ENCODE measurements around the gene ADD1.

ADD1 gene

DNA sequence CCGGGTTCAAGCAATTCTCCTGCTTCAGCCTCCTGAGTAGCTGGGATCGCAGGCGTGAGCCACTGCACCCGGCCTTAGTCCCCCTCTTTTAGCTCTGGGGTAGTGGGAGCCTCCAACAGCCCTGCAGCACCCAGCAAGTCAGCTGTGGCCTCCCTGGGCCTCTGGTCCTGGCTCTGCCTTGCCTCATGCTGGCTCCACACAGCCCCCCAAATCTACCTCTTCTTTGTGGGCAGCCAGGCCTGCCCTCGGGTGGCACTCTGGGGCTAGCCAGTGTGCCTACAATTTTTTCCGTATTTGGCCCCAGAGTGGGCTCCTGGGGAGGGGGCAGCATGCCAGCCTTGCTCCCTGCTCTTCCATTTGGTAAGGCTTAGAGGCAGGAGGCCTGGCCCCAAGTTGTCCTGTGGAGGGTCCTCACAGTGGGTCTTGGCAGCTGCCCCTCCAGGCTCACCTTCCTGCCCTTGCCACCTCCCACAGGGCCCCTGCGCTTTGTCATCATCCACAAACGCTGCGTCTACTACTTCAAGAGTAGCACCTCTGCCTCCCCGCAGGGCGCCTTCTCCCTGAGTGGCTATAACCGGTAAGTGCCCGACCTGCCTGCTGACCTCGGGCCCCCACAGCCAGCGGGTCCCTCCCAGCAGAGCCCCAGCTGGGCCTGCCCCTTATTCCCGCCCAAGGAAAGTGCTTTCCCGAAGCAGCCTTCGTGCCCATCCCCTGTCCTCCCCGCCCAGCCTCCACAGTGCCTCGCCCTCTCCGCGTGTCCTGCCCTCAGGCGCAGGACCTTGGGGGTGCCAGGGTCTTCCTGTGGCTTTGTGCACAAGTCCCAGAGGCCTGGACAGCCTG, 21.0 kb upstream of the ADD1 start:
- DNase-seq (ENCODE audit: low read depth): no peak

DNA sequence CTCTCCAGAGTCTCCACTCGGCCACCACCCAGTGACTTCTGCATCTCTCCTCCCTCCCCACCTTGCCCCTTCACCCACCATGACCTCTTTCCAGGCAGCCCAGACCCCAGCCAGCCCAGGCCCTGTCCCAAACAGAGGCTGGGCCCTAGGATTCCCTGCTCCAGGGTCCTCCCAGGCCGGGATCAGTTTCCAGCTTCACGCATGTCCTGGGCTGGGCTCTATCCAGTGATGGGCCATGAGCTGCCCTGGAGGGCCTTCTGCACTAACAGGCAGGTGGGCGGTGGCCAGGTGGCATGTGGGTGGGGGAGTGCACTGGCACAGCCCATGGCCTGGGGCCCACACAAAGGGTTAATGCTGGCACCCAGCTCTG, 20.4 kb upstream of the ADD1 start:
- DNase-seq (ENCODE audit: low read depth): no peak

DNA sequence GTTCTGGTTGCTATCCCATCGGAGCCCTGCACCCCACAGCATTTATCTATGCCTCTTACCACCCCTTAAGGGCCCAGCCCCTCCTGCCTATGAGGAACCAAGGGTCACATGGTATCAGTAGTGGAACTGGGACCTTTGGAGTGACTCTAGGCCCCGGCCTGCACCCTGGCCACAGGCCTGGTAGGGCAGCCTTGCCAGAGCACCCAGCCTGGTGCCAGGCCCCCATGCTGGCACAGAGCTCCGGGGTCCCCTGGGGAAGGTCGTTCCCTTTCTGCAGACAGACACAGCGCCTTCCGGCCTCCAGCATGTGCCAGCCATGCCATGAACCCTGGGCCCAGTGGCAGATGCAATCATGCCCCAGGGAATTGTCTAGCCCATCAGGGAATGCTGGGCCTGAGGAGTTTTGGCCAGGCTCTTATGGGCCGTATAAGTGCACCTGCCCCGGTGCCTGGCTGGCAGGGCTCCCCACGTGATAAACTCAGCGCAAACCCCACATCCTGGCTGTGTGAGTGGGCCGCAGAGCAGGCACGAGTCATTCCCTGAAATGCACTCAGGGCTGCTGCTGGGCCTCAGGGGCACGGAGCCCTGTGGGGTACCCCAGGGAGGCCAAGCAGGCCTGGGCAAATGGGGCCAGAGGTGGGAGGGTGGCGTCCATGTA, 19.8 kb upstream of the ADD1 start:
- DNase-seq (ENCODE audit: low read depth): no peak

DNA sequence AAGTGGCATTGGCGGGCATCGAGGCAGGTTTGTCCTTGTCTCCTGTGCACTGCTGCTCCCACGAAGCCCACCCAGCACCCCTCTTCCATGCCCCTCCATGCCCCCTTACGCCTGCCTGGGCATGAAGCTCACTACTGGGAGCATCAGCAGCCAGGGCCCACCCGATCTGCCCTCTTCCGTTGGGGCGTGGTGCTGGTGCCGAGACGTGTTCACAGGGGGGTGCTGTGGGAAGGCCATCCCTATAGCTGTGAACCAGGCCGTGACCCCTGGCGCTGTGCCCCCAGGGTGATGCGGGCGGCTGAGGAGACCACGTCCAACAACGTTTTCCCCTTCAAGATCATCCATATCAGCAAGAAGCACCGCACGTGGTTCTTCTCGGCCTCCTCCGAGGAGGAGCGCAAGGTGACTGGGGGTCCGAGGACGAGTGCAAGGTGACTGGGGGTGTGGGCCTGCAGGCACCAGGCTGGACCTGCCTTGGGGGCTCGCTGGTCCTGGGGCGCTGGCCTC, 19.3 kb upstream of the ADD1 start:
- no peak for DNase-seq (ENCODE audit: low read depth)

DNA sequence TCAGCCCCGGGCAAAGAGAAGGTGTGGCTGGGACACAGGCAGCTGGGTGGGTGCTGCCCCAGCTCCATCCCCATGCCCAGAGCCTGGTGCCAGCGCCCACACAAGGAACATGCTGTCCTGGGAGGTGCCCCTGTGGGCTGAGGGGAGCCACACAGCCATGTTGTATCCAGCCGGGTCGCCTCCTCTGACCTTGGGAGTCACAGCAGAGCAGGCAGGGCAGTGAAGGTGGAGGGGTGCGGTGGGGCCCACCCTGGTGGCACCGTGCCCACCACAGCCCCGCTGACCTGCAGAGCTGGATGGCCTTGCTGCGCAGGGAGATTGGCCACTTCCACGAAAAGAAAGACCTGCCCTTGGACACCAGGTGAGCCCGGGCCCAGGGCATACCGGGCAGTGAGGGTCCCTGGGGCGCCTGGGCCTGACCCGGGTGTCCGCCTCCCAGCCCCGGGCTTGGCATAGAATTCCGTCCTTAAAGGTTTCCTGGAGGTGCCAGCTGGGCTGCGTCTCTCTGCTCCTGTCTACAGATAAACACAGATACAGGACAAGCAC, 18.7 kb upstream of the ADD1 start:
- no peak for DNase-seq (ENCODE audit: low read depth)

DNA sequence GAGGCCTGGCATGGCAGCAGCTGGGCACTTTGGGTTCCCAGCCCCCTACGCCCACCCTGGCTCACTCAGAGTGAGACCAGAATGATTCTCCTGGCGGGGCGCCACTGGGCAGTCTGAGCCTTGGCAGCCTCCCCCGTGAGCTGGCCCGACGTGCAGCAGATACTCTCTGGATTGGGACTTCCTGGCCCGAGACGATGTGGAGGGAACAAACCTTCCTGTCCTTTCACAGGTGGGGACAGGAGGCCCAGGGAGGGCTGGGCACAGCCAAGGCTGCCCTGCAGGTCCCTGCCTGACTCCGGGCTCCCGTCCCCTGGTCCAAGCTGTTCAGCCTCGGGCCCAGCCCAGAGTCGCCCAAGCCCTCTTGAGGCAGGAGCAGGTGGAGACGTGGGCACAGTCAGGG, 17.9 kb upstream of the ADD1 start:
- no peak for DNase-seq (ENCODE audit: low read depth)

DNA sequence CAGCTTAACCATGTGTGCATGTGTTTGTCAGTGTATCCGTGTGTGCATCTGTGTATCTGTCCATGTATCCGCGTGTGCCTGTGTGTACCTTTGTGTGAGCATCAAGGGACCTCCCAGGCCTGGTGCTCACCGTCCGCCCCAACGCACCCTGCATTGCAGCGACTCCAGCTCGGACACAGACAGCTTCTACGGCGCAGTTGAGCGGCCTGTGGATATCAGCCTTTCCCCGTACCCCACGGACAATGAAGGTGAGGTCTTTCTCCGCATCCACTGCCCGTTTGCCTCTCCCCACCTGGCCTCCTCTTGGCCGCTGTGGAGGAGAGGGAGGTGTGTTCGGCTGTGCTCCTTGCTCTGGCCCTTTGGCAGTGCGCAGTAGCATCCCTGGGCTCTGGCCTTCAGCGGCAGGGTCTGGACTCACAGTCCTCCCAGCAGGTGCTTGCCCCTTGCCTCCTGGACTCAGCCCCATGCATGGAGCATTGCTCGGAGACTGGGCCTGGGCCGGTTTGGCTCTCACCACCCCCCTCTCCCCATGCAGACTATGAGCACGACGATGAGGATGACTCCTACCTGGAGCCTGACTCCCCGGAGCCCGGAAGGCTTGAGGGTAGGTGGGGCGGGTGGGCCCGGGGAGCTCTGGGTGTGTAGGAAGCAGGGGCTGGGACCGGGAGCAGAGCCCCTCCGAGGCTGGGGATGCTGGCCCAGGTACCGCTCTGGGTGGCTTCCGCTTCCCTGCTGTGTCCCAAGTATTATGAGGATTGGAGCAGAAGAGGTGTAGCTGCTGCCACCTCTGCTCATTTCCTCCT, 16.4 kb upstream of the ADD1 start:
- DNase-seq (ENCODE audit: low read depth): no peak

DNA sequence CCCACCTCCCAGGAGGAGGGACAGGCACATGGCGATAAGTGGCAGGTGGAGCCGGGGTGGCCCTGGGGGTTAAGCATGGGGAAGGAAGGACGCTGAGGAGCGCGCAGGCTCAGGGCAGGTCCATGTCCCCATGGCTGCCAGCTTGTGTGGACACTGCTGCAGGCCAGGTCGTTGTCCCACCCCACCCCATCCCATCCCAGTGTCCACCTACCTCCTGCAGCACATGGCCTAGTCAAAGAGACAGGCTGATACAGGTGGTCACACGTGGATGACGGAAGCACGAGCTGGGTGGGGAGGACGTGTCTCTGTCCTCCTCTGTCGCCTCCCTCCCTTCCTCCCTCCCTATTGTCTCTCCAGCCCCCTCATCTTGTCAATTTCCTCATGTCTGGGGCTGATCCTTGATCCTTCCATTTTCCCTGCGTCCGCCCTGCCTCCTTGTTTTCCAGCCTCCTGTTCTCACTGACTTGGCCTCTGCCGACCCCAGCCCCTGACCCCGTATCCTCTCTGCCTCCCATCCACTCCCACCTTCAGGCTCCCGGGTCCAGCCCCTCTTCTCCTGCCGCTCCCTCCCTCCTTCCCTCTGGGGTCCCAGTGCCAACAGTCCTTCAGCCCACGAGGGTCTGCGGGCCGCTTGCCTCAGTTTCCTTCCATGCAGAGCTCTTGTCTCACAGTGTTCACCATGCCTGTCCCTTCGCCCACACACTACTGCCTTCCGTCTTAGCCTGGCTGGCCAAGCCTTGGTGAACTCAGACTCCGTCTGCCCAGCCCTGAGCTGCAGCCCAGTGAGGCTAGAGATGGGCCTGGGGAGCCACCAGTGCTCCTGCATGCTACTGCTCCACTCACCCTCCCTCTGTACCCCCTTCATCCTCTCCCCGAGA, 15.5 kb upstream of the ADD1 start:
- no peak for DNase-seq (ENCODE audit: low read depth)

DNA sequence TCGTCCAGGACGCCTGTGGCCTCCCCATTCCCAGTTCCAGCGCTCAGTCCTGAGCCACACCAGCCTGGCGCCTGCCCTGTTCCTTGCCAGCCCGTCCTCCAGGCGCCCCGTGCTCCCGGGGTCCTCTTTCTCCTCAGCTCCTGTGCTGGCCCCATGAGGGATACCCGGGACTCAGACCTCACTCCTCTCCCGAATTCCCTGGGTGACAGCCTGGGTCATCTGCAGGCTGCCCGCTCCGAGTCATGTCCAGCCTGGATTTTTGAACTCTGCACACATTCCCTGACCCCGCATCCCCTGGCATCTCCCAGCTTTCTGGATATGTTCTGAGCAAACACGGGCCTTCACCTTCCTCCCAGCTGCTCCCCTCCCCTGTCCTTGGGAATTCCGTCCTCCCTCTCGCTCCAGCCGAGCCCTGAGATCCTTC, 14.9 kb upstream of the ADD1 start:
- no peak for DNase-seq (ENCODE audit: low read depth)

DNA sequence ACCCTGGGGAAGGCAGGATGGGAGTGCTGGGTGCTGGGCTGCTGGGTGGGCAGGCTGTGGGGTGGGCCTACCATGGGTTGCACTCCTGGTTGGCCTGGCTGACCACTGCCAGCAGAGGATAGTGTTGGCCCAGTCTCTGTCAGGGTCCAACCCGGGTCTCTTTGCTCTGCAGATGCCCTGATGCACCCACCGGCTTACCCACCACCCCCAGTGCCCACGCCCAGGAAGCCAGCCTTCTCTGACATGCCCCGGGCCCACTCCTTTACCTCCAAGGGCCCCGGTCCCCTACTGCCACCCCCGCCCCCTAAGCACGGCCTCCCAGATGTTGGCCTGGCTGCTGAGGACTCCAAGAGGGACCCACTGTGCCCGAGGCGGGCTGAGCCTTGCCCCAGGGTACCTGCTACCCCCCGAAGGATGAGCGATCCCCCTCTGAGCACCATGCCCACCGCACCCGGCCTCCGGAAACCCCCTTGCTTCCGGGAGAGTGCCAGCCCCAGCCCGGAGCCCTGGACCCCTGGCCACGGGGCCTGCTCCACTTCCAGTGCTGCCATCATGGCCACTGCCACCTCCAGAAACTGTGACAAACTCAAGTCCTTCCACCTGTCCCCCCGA, 14.2 kb upstream of the ADD1 start:
- DNase-seq (ENCODE audit: low read depth): no peak

DNA sequence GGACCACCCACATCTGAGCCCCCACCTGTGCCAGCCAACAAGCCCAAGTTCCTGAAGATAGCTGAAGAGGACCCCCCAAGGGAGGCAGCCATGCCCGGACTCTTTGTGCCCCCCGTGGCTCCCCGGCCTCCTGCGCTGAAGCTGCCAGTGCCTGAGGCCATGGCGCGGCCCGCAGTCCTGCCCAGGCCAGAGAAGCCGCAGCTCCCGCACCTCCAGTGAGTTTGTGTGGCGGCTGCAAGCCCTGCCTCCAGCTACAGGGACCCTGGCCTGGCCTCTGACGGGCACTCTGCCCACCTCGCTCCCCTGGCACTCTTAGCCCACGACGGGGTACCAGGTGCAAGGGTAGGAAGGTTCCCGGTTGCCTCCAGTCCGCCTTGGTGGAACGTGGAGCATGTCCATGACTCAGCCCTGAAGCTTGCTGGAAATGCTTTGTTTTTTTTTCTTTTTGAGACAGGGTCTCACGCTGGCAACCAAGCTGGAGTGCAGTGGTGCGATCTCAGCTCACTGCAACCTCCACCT, 13.7 kb upstream of the ADD1 start:
- no peak for DNase-seq (ENCODE audit: low read depth)

DNA sequence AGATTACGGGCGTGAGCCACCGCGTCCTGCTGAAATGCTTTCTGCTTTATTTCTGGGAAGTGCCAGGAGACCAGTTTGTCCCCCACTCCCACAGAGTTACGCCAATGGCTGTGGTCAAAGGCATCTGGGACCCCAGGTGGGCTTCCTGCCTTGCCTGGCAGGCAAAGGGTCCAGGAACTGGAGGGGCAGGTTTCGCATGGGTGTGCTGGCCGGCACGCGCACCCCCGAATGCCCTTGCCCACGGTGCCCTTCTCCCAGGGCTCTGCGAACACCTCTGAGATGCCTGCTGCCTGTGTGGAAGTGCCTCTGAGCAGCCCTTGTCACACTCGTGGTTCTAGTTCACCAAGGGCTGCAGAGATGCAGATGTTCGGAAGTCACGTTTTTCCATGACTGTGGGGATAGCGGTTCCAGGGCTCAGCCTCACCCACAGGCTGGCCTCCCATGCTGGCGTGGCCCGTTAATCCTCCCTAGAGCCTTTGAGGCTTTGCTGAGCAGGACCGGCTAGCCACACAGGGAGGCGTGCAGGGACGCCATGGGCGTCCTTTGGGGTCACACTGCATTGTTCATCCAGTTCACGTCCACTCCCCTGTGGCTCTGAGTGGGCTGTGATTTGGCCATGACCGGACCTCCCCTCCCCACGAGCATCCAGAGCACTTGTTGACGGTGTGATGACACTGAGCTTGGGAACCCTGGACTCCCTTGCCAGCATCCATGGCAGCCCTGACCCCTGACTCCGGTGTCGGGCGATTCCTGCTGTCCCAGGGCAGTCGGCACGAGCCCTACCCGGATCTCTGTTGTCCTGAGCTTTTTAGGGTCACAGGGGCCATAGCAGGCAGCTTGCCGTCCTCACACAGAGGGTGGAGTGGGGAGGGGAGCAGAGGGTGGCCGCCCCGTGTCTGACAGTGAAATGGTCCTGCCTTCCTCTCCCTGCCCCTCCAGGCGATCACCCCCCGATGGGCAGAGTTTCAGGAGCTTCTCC, 12.7 kb upstream of the ADD1 start:
- DNase-seq (ENCODE audit: low read depth): no peak

DNA sequence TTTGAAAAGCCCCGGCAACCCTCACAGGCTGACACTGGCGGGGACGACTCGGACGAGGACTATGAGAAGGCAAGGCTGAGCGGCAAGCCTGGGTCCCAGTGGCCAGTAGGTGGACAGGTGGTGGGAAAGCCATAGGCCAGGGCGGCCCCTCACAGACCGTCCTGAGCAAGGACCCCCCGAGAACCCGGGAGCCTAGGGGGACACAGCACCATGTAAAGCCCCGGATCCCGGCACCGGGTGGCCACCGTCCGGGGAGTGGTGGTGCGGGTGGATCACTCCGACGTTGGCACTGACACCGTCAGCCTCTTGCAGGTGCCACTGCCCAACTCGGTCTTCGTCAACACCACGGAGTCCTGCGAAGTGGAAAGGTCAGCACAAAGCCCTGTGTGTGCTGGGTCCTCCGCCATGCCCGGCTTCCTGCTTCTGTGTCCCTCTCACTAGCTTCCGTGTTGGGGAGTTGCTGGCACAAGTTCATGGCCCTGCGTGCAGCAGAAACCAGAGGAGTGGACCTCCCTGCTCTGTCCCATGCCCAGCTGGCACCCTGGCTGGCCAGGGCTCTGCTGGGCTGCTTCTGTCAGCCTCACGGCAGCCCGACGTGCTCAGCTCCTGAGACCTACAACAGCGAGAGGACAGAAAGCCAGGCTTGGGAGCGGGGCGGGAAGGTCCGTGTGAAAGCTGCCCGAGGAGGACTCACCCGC, 11.9 kb upstream of the ADD1 start:
- DNase-seq (ENCODE audit: low read depth): no peak

DNA sequence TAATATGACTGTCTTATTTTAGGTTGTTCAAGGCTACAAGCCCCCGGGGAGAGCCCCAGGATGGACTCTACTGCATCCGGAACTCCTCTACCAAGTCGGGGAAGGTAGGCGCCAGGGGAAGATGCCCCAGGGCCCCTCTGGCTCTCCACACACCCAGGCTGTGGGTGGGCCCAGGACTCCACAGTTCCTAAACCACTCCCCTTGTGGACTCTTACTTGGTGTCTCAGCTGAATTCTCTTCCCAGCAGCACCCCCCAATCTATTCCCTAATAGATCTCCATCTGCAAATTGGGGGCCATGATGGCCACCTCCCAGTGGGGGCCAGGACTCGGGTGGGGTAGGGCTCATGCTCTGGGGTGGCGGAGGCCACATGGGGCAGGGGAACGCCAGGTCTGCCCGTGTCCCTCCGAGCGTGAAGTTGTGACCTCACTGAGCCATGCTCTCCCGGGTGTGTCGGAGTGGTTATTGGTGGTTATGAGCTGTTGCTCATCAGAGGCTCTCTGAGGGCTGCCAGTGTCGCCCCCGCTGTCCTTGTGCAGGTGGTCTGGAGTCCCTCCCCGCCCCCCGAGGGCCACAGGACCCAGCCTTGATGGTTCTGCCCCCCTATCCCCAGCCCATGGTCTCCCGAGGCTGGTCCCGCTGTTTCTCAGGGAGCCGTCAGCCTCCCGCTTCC, 11.2 kb upstream of the ADD1 start:
- no peak for DNase-seq (ENCODE audit: low read depth)

DNA sequence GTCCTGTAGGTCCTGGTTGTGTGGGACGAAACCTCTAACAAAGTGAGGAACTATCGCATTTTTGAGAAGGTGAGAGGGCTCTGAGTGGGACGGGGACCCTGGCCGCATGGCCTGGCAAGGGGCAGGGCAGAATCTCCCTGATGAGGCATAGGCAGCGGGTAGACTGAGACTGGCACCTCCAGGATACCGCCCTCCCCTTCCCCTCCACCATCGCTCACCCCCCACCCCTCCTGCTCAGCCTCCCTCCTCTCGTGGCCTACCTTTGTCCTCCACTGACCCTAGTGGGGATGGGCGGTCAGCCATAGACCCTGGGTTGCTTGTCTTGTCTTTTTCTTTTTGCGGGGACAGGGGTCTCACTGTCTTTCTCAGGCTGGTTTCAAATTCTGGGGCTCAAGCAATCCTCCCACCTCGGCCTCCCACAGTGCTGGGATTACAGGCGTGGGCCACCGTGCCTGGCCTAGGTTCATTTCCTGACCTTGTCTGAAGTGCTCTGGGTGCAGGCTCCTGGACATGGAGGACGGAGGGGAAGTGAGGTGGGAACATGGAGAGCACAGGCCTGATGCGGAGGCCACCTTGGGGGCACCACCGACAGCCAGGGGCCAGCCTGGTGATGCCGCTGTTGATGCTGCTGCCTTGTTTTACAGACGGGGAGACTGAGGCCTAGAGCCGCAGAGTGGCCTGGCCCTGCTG, 10.5 kb upstream of the ADD1 start:
- DNase-seq (ENCODE audit: low read depth): no peak

DNA sequence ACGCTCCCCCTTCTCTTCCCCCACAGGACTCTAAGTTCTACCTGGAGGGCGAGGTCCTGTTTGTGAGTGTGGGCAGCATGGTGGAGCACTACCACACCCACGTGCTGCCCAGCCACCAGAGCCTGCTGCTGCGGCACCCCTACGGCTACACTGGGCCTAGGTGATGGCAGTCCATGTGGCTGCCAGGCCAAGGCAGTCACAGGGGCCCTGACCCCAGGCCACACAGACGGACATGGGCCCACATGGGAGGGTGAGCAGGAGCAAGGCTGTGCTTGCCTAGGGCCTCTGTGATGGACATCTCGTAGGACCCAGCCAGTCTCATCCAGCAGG, 10.0 kb upstream of the ADD1 start:
- DNase-seq (ENCODE audit: low read depth): no peak

DNA sequence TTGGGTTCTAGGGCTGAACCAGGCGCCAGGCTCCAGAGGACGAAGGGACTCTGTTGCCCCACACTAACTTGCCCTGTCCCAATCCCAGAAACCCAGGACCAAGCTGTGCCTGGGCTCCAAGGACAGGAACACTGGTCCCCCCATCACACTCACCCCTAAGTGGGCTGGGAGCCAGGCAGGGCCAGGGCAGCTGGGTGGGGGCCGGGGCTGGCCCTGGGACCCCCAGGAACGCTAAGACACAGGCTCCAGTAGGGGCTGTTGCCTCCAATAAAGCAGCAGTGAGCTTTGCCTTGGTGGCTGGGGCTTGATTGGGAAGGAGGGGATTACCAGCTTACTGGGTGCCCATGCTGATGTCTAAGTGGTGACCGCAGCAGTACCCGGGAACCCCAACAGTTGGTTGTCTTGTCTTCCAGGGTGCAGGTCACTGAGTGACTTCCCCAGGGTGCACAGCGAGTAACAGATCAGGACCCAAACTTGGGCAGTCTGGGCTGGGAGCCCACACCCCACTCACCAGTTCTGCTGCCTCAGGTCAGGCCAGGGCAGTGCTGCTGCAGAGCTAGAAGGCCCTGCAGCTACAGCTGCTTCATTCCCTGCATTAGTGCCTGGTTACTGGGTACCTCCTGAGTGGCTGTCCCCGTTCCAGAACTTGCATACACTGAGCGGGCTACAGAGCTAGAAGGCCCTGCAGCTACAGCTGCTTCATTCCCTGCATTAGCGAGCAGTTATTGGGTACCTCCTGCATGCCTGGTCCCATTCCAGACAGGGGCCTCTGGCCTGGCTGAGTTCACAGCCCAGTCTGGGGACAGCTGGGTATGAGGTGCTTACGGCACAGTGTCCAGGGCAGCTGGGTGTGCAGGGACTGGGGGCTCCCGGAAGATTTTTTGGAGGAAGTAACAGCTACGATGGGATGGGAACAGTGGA, 9.4 kb upstream of the ADD1 start:
- DNase-seq (ENCODE audit: low read depth): no peak
